ENCODE measurements around the gene TUBA8.
"Not testable (repeated sequence)": the region's sequence is repeated elsewhere in the genome, so short reads cannot be mapped to it uniquely, and the experiment has no call there.

TUBA8 gene

GRCh38 chr22:18105981-18106380 is 4.6 kb upstream of the TUBA8 start:
- not testable (repeated sequence) for DNase-seq (ENCODE audit: low spot score)

- DNase-seq (ENCODE audit: low spot score) = not testable (repeated sequence)
Observed at GRCh38 chr22:18106550-18107341, 3.9 kb upstream of the TUBA8 start.

GRCh38 chr22:18108187-18108586 is 2.4 kb upstream of the TUBA8 start:
- DNase-seq (ENCODE audit: low spot score) = no peak

DNA sequence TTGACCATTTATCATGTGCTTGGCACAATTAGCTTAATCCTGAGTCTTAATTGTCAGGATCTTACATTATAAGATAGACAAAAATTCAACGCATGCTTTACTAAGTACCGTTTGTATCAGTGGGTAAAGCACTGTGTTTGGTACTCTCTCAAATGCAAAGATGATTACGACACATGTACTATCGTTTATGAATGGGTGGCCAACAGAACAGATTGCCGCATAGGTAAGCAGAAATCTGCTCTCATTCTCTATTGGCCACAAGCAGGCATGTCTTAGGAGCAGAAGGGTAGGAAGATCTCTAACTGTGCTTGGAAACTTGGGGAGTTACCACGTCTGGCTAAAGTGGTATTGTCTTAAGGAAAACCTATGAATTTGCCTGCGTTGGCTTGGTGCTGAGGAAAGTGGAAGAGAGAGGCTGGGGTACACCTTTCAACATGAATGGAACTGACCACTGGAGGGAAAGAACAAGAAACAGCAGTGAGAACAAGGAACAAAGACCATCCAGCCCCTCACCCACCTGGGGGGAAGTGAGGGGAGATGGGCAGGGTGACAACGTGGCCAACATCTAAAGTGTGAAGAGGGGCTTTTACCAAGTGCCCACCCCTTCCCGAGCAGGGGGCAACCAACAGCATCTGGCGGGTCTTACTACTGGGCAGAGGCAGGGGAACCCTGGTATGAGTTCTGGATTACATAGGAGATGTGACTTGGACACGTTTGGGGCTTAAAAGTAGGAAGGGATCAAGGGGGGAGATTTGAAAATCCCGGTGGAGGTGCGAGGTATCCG is 1.0 kb upstream of the TUBA8 start:
- DNase-seq (ENCODE audit: low spot score) = no peak

GRCh38 chr22:18110954-18111758 is 547 bp downstream of the TUBA8 start:
- no peak for DNase-seq (ENCODE audit: low spot score)

GRCh38 chr22:18111759-18112330 is 1.2 kb downstream of the TUBA8 start:
- no peak for DNase-seq (ENCODE audit: low spot score)

DNA sequence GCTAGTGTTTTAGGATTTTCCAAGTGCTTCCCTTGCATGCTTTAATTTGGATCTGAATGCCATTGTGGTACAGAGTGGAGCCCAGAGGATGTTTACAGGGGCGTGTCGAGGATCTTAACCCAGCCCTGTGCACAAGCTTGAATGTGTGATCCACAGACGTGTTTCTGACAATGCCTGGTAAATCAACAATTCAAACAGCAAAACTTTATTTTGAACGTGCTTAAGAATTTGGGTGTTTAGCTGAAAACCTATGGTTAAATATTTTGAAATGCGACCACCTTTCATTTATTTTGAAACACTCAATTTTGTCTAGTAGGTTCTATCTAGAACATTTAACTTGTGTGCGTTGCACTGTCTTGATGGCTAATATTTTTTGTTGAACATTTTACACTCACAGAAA is 1.8 kb downstream of the TUBA8 start:
- DNase-seq (ENCODE audit: low spot score) = no peak

DNA sequence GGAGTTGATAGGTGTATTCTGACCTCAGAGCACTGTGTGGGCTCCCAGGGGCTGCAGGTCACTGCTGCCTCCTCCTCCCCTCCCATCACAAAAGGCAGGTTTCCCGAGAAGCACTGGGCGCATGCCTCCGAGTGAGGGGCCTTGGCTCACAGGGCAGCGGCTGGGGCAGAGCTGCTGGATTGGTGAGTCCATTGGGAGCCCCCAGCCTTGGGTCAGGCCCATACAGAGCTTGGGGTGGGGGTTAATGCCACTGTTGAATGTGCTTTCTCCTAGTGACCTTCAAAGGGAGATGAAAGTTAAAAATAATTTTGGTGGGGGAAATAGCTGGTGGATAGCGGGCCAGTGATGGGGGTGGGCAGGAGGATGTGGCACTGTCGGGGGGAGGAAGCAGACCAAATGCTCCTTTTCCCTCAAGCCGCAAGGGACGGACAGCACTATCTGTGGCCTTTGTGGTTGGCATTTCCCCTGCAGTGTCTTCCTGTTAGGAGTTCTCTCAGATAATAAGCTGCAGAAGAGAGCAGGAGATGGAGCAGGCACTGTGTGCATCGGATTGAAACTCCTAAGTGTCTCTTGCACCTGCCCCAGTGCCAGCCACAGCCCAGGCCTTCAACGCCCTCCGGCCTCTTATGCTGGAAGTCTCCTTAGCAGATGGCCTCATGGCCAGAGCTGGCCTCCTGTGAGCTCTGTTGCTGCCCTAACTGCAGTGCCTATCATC is 3.2 kb downstream of the TUBA8 start:
- DNase-seq (ENCODE audit: low spot score) = no peak

DNA sequence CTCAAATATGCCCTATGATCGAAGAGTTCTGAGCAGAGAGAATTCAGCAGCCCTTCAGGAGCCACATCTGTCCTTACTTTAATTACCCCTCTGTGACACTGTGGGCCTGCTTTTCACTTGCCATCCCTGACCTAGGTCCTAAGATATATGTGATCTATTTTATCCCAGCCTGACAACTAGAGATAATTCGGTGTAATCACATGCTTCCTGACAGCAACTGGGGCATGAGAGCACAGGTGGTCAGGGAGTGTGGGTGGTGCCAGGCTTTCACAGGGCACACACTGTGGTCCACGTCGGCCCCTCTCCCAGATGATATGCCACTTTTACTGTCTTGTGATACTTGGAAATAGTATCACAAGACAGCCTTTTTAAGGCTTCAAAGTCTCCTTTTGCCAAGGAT is 3.9 kb downstream of the TUBA8 start:
- no peak for DNase-seq (ENCODE audit: low spot score)

- no peak for DNase-seq (ENCODE audit: low spot score)
Observed at GRCh38 chr22:18114976-18115652, 4.5 kb downstream of the TUBA8 start.

GRCh38 chr22:18115906-18116371 is 5.3 kb downstream of the TUBA8 start:
- no peak for DNase-seq (ENCODE audit: low spot score)

GRCh38 chr22:18116634-18117033 is 6.0 kb downstream of the TUBA8 start:
- no peak for DNase-seq (ENCODE audit: low spot score)

DNA sequence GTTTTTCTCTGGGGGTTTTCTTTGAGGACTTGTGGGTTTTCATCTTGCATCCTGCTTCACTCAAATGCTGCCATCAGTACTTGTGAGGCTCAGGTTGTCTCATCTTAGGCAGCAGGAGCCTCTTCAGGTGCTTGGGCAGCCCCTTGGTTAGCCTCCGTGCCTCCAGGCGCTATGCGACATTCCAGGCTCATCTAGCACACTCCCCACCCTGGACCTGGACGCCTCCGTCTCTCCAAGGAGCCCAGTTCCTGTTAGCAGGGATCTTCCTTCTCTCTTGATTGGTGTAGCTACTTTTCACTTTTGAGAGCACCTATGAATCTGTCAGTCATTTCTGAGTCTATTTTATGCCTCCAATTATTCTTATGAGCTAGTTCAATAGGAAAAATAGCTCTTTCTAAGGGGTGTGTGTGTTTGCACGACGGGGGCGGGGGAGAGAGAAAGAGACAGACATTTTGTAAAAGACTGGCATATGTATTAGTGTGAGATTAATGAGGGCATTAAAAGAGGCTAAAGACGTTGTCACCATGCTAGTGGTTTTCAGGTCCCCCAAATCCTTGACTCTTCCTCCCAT is 7.8 kb downstream of the TUBA8 start:
- DNase-seq (ENCODE audit: low spot score) = no peak

DNA sequence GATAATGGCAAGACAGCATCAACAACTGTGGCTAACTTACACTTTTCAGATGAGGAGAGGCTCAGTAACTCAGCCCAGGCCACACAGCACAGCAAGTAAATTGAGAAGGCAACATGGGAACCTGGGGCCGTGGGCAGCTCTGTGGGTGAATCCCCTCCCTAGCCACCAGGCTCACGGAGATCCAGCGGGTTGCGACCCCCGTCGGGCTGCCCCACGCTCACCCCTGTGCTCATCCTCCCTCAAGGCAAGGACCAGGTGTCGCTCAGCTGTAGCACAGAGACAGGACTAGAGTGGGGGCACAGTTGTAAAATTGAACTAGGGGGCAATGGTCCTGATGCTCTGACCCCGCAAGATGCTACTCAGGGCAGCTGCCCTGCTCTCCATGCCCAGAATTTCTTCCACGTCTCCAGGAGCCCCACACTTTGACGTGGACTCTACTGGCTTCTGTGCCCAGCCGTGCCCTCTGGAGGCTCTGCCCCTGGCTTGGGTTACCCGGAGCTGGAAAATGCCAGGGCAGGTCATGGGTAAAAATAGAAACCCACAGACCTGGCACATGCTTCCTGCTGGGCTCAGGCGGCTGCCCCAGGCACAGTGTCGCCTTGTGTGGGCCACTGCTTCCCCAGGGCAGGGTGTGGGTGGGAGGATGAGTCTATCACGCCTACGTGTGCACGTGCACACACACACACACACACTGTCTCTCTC is 9.0 kb downstream of the TUBA8 start:
- DNase-seq (ENCODE audit: low spot score) = no peak

- no peak for DNase-seq (ENCODE audit: low spot score)
Observed at GRCh38 chr22:18120857-18121256, 10.2 kb downstream of the TUBA8 start.

DNA sequence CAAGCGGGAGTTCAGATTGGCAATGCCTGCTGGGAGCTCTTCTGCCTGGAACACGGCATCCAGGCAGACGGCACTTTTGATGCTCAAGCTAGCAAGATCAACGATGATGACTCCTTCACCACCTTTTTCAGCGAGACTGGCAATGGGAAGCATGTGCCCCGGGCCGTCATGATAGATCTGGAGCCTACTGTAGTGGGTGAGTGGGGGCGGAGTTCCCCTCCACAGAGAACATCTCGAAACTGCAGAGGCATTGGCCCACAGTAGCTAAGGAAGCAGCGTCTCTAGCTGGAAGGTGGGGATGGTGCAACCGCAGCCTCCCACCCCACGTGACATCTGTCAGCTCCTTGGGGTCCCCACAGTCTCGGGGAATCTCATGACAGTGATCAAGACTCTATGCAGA is 10.9 kb downstream of the TUBA8 start:
- no peak for DNase-seq (ENCODE audit: low spot score)

DNA sequence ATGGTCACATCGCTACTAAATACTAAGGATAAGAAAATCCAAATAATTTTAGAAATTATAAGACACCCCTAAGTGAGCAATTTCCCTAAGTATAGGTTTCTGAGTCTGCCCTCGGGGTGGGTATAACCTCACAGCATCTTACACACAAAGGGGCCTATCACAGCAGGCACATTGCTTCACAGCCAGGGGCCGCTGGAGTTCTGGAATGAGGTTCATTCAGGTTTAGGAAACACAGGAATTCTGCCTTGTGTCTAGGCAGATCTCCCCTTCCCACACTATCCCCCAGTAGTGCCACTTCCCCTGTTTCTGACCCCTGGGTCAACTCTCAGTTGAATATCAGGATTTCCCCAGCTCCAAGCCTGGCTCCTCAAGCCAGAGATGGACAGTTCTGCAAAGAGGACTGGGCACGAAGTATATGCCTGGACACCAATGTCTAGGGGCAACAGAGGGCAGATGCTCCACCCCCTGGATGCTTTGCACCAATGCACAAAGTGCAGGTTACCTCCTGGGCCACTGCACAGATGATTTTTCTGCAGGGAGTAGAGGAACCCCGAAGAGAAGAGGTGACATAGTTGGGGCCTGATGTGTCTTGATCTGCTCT is 11.4 kb downstream of the TUBA8 start:
- no peak for DNase-seq (ENCODE audit: low spot score)

DNA sequence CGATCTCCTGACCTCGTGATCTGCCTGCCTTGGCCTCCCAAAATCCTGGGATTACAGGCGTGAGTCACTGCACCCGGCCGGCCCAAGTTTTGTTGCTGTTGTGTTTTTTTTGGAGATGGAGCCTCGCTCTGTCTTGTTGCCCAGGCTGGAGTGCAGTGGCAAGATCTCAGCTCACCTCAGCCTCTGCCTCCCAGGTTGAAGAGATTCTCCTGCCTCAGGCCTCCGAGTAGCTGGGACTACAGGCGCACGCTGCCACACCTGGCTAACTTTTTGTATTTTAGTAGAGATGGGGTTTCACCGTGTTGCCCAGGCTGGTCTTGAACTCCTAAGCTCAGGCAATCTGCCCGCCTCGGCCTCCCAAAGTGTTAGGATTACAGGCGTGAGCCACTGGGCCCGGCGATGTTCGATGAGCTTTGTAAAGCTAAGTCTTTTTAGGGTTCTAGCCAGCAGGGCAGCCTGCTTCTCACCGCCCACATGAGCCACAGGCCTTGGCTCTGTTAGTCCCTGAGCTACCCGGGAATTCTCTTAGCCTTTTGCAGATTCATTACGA is 12.9 kb downstream of the TUBA8 start:
- DNase-seq (ENCODE audit: low spot score) = not testable (repeated sequence)

DNA sequence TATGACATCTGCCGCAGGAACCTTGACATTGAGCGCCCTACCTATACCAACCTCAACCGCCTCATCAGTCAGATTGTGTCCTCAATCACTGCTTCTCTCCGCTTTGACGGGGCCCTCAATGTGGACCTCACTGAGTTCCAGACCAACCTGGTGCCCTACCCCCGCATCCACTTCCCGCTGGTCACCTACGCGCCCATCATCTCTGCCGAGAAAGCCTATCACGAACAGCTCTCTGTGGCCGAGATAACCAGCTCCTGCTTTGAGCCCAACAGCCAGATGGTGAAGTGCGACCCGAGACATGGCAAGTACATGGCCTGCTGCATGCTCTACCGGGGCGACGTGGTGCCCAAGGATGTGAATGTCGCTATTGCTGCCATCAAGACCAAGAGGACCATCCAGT is 16.0 kb downstream of the TUBA8 start:
- no peak for DNase-seq (ENCODE audit: low spot score)

Data from CD4-positive, alpha-beta T cell treated with Interleukin-6 at 100 ng/mL for 8 hours (primary cell).